ENCODE data around the gene STARD6. TPM values are rescaled to one million over a fixed set of nuclear protein-coding genes. Genes with fewer than 3 reads are reported as not detected.

Gene STARD6
- total RNA-seq, 1 donor from 2014 or later = not detected

Small RNA genes within 50 kb of the gene (small RNA-seq; reads per million reads assigned to genes)
- gene SNRPGP2 (ENCODE audit: low replicate concordance) = not detected

Other genes with a start within 250 kb of the STARD6 start
- 19.6 TPM for gene MBD2, start 133.2 kb downstream of the STARD6 start, total RNA-seq
- gene POLI, start 88.3 kb downstream of the STARD6 start, total RNA-seq = 59.2 TPM
- gene C18orf54, start within 50 bp of the STARD6 start, total RNA-seq = 9.5 TPM
- not detected for gene DYNAP, start 233.4 kb upstream of the STARD6 start, total RNA-seq

Data from tongue (tissue), 2 donors.